ENCODE measurements around the gene ATP6AP1.

- TF ChIP-seq CTCF (IDR thresholded peaks at IDR 0.05): no peak
- TF ChIP-seq POLR2A (IDR thresholded peaks at IDR 0.05): no peak
Measured at GRCh38 chrX:154460326-154460725, 31.8 kb downstream of the ATP6AP1 start.

Measured in heart left ventricle (tissue), 13 donors.